HL-60 (cell line): ENCODE data around the gene NAA38.

Experiments
- CTCF ChIP-seq: IDR thresholded peaks from one replicate; pipeline ENCODE4 v1.5.1; 2011; ENCODE audit warnings: low read length, control low read depth, inconsistent platforms; ENCODE audit not compliant: insufficient read depth
- GABPA ChIP-seq: IDR thresholded peaks from 2 replicates; pipeline ENCODE4 v1.6.1; 2012; ENCODE audit warnings: low read depth
- POLR2AphosphoS5 ChIP-seq: IDR thresholded peaks from 2 replicates; pipeline ENCODE4 v1.6.1; 2012; ENCODE audit warnings: low read depth
- REST ChIP-seq: IDR thresholded peaks from 2 replicates; pipeline ENCODE4 v1.6.1; 2012; ENCODE audit warnings: low read depth; ENCODE audit not compliant: insufficient replicate concordance
- SPI1 ChIP-seq: IDR thresholded peaks from 2 replicates; pipeline ENCODE4 v1.6.1; 2012; ENCODE audit warnings: low read depth, mild to moderate bottlenecking, borderline replicate concordance

DNA sequence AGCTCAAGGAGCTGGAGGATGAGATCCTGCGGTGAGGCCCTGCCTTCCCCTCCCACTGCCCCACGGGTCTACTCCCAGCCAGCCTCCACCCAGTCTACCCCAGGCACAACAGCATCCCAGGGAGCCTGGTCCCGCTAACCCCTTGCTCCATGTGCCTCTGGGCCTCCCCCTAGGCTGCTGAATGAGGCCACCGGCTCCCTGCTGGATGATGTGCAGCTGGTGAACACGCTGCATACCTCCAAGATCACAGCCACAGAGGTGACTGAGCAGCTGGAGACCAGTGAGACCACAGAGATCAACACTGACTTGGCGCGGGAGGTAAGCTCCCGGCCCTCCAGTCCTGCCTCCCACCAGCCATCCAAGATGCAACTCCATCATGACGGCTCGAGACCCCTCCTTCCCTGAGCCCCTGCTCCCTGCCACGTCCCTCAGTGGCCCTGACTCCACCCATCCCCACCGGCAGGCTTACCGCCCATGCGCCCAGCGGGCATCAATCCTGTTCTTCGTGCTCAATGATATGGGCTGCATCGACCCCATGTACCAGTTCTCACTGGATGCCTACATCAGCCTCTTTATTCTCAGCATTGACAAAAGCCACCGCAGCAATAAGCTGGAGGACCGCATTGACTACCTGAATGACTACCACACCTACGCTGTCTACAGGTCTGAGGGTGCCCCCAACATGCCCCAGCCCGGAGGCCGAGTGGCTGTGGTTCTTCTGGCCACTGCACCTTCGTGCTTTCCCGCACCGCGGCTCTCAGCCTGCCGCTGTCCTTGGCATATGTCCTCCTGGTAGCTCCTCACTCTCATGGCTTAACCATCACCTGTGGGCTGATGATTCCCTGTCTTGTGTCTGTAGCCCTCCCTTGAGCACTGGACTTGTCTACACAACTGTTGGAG is 38.4 kb downstream of the NAA38 start:
- TF ChIP-seq CTCF (no peak), POLR2AphosphoS5 (no peak), GABPA (no peak), SPI1 (no peak), REST (no peak)
